ENCODE results near the gene KPTN.

Gene KPTN

DNA sequence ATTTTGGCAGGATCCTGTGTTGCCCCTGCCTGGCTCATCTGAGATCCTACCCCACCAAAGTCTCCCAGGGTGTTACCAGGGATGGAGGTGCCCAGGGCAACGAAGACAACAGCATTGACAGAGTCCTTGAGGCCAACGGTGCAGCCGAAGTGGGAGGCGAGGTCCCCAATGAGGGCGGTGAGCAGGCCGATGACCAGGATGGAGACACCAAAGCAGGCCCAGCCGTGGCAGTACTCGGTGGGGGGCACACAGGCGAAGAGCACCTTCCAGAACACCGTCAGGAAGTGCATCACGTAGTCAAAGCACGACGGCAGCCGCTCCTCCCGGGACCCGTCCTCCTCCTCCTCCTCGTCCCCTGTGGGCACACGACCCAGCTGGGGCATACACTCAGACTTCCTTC, 51.9 kb downstream of the KPTN start:
- DNase-seq, result no peak

DNA sequence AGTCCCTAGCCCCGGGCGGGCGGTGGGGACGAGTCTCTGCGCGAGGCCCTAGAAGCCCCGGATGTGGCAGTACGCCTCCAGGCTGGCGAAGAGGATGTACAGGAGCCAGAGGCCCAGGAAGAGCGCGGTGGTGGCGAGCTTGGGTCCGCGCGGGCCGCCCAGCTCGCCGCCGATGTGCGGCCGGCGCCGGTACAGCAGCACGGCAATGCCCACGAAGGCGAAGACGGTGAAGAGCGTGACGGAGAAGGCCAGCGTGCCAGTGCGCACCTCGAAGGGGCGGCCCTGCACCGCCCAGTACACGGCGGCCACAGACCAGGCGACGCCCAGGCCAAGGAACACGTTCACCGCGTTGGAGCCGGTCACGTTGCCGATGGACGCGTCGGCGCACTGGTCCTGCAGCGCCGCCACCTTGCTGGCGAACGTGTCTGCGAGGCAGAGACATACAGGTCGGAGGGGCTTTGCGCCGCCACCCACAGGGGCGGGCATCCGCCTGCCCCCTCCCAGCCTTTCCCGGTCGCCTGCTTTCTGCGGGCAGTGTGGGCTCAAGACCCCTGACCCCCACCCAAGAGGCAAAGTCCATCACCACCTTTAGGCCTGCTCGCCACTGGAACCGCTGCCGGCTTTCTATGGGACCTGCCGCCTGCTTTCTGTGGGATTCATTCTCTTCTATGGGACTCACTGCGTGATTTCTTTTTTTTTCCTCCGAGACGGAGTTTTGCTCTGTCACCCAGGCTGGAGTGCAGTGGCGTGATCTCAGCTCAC, 53.8 kb downstream of the KPTN start:
- peak; percentile 53 for DNase-seq

DNA sequence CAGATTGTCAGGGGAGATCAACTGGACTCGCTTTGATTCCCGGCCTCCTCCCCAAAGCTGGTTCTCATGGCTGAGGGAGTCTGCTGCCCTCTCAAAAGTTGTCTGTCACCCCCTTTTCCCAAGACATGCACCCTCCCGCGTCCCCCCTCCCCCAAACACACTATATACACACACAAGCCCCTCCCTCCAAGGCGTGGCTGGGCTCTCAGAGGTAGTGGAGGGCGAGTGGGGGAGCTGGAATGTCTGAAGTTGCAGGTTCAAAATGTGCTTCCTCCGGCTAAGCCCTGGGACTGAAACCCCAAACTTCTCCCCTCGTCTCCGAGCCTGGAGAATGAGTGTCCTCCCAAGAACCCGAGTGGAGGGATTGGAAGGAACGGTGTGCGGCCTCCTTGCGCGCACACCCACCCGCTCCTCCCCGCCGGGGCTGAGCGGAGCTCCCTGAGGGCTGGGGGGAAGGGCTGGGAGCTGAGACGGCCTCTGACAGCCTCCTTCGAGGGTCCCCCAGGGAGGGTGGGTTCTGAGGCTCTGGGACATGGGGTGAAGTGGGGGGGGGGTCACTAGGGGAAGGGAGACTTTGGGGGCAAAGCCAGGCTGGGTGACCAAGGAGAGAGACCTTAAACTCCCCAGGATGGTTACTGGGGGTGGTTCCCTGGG, 54.8 kb downstream of the KPTN start:
- DNase-seq, result no peak

DNA sequence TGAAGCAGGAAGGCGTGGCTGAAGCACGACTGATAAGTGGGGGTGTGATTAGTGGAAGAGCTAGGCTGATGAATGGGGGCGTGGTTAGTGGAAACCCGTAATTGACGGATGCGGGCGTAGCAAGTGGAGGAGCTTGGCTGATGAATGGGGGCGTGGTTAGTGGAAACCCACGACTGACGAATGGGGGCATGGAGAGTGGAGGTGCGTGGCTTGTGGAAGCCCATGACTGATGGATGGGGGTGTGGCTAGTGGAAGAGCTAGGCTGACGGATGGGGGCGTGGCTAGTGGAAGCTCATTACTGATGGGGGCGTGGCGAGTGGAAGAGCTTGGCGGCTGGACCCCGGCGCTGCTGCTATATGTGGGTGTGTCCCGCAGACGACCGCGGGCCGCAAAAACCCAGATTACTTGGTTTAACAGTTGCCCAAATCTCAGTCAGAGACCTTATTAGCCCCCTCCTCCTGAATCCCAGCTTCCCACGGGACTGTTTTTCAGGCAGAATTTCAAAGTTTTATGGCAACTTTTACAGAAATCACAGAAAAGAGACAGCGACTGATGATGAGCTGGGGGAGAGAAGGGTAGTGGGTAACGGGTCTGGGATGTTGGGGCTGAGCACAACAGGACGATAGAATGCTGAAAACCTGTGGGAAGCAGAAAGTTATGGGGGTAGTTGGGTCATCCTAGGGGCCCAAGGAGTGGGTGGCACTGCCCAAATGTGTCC, 55.7 kb downstream of the KPTN start:
- DNase-seq, result peak; percentile 83

DNA sequence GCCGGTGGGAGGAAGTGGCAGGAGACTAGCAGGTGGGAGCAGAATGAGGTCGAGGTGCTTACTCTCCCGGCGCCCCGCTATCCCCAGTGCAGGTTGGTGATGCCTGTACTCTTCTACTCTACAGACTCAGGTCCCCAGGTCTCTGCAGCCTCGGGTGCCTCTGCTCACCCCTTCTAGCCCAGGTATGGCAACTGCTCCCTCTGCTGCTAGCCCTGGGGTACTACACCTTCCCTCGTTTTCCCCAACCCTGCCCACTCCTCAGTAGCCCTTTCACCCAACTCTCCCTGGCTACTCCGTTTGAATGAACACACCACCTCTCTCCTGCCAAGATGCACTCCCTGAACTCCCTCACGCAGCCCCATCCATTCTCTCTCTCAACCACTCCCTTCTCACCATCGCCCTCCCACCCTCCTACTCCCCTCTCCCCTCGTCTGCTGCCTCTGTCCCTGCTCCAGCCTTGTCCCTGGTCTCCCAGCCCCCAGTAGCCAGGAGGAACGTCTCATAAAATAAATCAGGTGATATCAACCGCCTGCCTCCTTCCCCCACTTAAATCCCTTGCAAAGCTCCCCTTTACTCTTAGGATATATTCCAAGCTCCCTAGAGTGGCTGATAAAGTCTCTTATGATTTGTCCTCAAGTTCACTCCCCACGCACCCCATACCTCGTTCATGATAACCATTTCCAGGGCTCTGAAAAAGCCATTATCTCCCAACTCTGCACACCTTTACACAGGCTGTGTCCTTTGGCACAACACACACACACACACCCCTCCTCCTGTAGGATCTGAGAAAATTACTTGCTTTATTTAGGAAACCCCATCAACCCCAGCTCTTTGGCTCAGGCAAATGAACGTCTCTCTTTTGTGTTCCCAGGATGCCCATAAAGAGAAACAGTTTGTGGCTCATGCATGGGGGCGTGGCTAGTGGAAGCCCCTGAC, 56.5 kb downstream of the KPTN start:
- DNase-seq, result peak; percentile 72

All from CD4-positive, alpha-beta T cell treated with Interleukin-6 for 4 hours (primary cell).